A549 (cell line): ENCODE data around the gene ACADSB. TPM values are rescaled to one million over a fixed set of nuclear protein-coding genes. Genes with fewer than 3 reads are reported as not detected.

Experiments used
- ATAC-seq, 2 experiments: fragments of 200-7000 bp in 1 of 2; fragments of >200 bp in 1 of 2; cut with Nextera tagmentation in 1 of 2; cut with Tn5 transposase in 1 of 2; 3 replicates each; pipeline versions ENCODE4 v1.8.0 to v1.9.1; 2018 to 2020; ENCODE audit warnings: mild to moderate bottlenecking in 1 of 2, moderate library complexity in 1 of 2
- CTCF ChIA-PET: fragments of 300-600 bp; sonication (Branson Sonifier 250); formaldehyde crosslinking; extraction: SDS; loops from one replicate; lab custom pipeline; 2021; ENCODE audit warnings: antibody characterized with exemption, inconsistent platforms; lab: Yijun Ruan, JAX
- POLR2A ChIA-PET: fragments of 350-600 bp; formaldehyde crosslinking; extraction: SDS; loops from one replicate; lab custom pipeline; 2021; ENCODE audit warnings: antibody characterized with exemption, inconsistent platforms; lab: Yijun Ruan, JAX
- DNase-seq, 2 experiments: peaks; one replicate each; pipeline versions ENCODE4 v3.0.0 to v3.0.0-alpha.2; 2011 to 2016; ENCODE audit warnings: low read depth in 1 of 2, low spot score in 1 of 2
- FAIRE-seq: peaks from 2 replicates; lab custom pipeline; 2011; peaks lifted over from hg19 to GRCh38; lab: Jason Lieb, UNC
- H3K27ac ChIP-seq, 2 experiments: fragments of >200 bp; sonication (Bioruptor Twin); formaldehyde crosslinking; 3 replicates each; pipeline ENCODE4 v1.5.1; 2016 to 2017
- H3K4me1 ChIP-seq: fragments of >200 bp; sonication (Bioruptor Twin); formaldehyde crosslinking; 3 replicates; pipeline ENCODE4 v1.6.1; 2016
- H3K4me2 ChIP-seq: fragments of >200 bp; sonication (Bioruptor Twin); formaldehyde crosslinking; 3 replicates; pipeline ENCODE4 v1.6.1; 2016
- H3K4me3 ChIP-seq: fragments of >200 bp; sonication (Bioruptor Twin); formaldehyde crosslinking; 3 replicates; pipeline ENCODE4 v1.5.1; 2016
- H3K9me3 ChIP-seq: fragments of >200 bp; sonication (Bioruptor Twin); formaldehyde crosslinking; 3 replicates; pipeline ENCODE4 v1.6.1; 2016
- ATOH8 ChIP-seq: fragments of 250-450 bp; sonication (Bioruptor Pico); IDR thresholded peaks from 2 replicates; pipeline ENCODE4 v1.5.0; 2020; ENCODE audit warnings: low read depth, mild to moderate bottlenecking, moderate library complexity
- CBX8 ChIP-seq: fragments of 200-600 bp; sonication (generic); IDR thresholded peaks from 2 replicates; pipeline ENCODE4 v1.6.1; 2016
- CEBPB ChIP-seq, 2 experiments: fragments of >200 bp in 1 of 2; sonication (Bioruptor Twin) in 1 of 2; formaldehyde crosslinking in 1 of 2; IDR thresholded peaks; 2 replicates each; pipeline ENCODE4 v1.6.1; 2012 to 2016
- EHF ChIP-seq: fragments of 250-450 bp; sonication (Bioruptor Pico); IDR thresholded peaks from 2 replicates; pipeline ENCODE4 v1.5.0; 2020; ENCODE audit warnings: mild to moderate bottlenecking
- EHMT2 ChIP-seq: fragments of 200-600 bp; sonication (generic); IDR thresholded peaks from 2 replicates; pipeline ENCODE4 v1.6.1; 2016; ENCODE audit warnings: antibody characterized with exemption, low read depth, mild to moderate bottlenecking, moderate library complexity
- EP300 ChIP-seq, 2 experiments: fragments of >200 bp; sonication (Bioruptor Twin); formaldehyde crosslinking; IDR thresholded peaks; 2 replicates in 1 of 2; 3 replicates in 1 of 2; pipeline ENCODE4 v1.6.1; 2016 to 2017
- FOSB ChIP-seq: fragments of 250-450 bp; sonication (Bioruptor Pico); IDR thresholded peaks from 2 replicates; pipeline ENCODE4 v1.5.0; 2020; ENCODE audit warnings: mild to moderate bottlenecking, moderate library complexity
- FOXS1 ChIP-seq: fragments of 250-450 bp; sonication (Bioruptor Pico); IDR thresholded peaks from 2 replicates; pipeline ENCODE4 v1.5.0; 2020; ENCODE audit warnings: mild to moderate bottlenecking, moderate library complexity
- HDAC2 ChIP-seq: fragments of 200-600 bp; sonication (generic); IDR thresholded peaks from 2 replicates; pipeline ENCODE4 v1.6.1; 2016
- HES2 ChIP-seq: fragments of >200 bp; sonication (Bioruptor Twin); formaldehyde crosslinking; IDR thresholded peaks from 2 replicates; pipeline ENCODE4 v1.6.1; 2016
- HEYL ChIP-seq: fragments of 250-450 bp; sonication (Bioruptor Pico); IDR thresholded peaks from 2 replicates; pipeline ENCODE4 v1.8.0; 2021; ENCODE audit warnings: mild to moderate bottlenecking, moderate library complexity
- HOXA7 ChIP-seq: fragments of 250-450 bp; sonication (Bioruptor Pico); IDR thresholded peaks from 2 replicates; pipeline ENCODE4 v1.5.0; 2020; ENCODE audit warnings: mild to moderate bottlenecking, moderate library complexity
- HOXB5 ChIP-seq: fragments of 250-450 bp; sonication (Bioruptor Pico); IDR thresholded peaks from 2 replicates; pipeline ENCODE4 v1.5.0; 2020; ENCODE audit warnings: mild to moderate bottlenecking, moderate library complexity
- JUNB ChIP-seq: fragments of >200 bp; sonication (Bioruptor Twin); formaldehyde crosslinking; IDR thresholded peaks from 2 replicates; pipeline ENCODE4 v1.6.1; 2016
- KDM5A ChIP-seq: fragments of 200-600 bp; sonication (generic); IDR thresholded peaks from 2 replicates; pipeline ENCODE4 v1.6.1; 2016; ENCODE audit warnings: antibody characterized with exemption, mild to moderate bottlenecking
- MAFK ChIP-seq: fragments of 450-650 bp; IDR thresholded peaks from 2 replicates; pipeline ENCODE4 v1.6.1; 2014; ENCODE audit not compliant: partially characterized antibody
- MYC ChIP-seq: IDR thresholded peaks from 2 replicates; pipeline ENCODE4 v1.6.1; 2012; ENCODE audit warnings: mild to moderate bottlenecking, inconsistent platforms, low read length, improper control_type of control experiment, borderline replicate concordance
- NFE2L2 ChIP-seq: fragments of 150-350 bp; conservative IDR thresholded peaks from 2 replicates; pipeline ENCODE4 v1.6.1; 2014; ENCODE audit warnings: low read length
- NPAS2 ChIP-seq: fragments of 250-450 bp; sonication (Bioruptor Pico); IDR thresholded peaks from 2 replicates; pipeline ENCODE4 v1.8.0; 2022; ENCODE audit warnings: mild to moderate bottlenecking, moderate library complexity, borderline replicate concordance
- NR3C1 ChIP-seq: fragments of >200 bp; sonication (Bioruptor Twin); formaldehyde crosslinking; IDR thresholded peaks from 3 replicates; pipeline ENCODE4 v1.6.1; 2017
- POLR2AphosphoS2 ChIP-seq: conservative IDR thresholded peaks from 2 replicates; pipeline ENCODE4 v1.6.1; 2012; ENCODE audit warnings: low read length, improper control_type of control experiment, inconsistent platforms
- RAD21 ChIP-seq, 2 experiments: fragments of >200 bp in 1 of 2; sonication (Bioruptor Twin) in 1 of 2; formaldehyde crosslinking in 1 of 2; IDR thresholded peaks in 1 of 2; conservative IDR thresholded peaks in 1 of 2; 2 replicates in 1 of 2; 3 replicates in 1 of 2; pipeline ENCODE4 v1.6.1; 2012 to 2018; ENCODE audit warnings: inconsistent platforms in 1 of 2
- RCOR1 ChIP-seq: fragments of 150-350 bp; IDR thresholded peaks from 2 replicates; pipeline ENCODE4 v1.6.1; 2014; ENCODE audit warnings: antibody characterized with exemption, low read length, low read depth
- RFX5 ChIP-seq: fragments of 450-650 bp; IDR thresholded peaks from 2 replicates; pipeline ENCODE4 v1.7.1; 2014; ENCODE audit warnings: antibody characterized with exemption, mild to moderate bottlenecking, moderate library complexity
- SMC3 ChIP-seq: fragments of >200 bp; sonication (Bioruptor Twin); formaldehyde crosslinking; IDR thresholded peaks from 3 replicates; pipeline ENCODE4 v1.6.1; 2018; ENCODE audit warnings: inconsistent platforms
- SREBF2 ChIP-seq: fragments of 450-650 bp; IDR thresholded peaks from 2 replicates; pipeline ENCODE4 v1.6.1; 2014; ENCODE audit warnings: mild to moderate bottlenecking, moderate library complexity
- TFCP2L1 ChIP-seq: fragments of 250-450 bp; sonication (Bioruptor Pico); IDR thresholded peaks from 2 replicates; pipeline ENCODE4 v1.5.0; 2021; ENCODE audit warnings: mild to moderate bottlenecking
- ZFP36 ChIP-seq: fragments of 450-650 bp; IDR thresholded peaks from 2 replicates; pipeline ENCODE4 v1.6.1; 2014; ENCODE audit warnings: borderline replicate concordance; ENCODE audit not compliant: partially characterized antibody
- WGBS: methylation state at CpG from one replicate; pipeline ENCODE4 v1.1.6; 2017; ENCODE audit errors: missing lambda C conversion rate; 5-methylcytosine and 5-hydroxymethylcytosine counted together
- polyA plus RNA-seq, 4 experiments: library from polyadenylated mRNA; depleted of rRNA in 3 of 4; stranded (reverse); fragments of >200 nt; fragmentation: RNase III in 1 of 4; extraction: RNeasy Plus Mini Kit Qiagen cat#74134 plus additional on column Dnase treatment in 1 of 4; gene quantifications; 2 replicates in 3 of 4; 3 replicates in 1 of 4; pipeline ENCODE4 v1.2.3, GENCODE V29; 2011 to 2017
- TF ChIP-seq, protein P1 (sequence below): IDR thresholded peaks from 2 replicates; pipeline ENCODE4 v1.6.1; 2012
- TF ChIP-seq, protein P2 (sequence below): IDR thresholded peaks from 2 replicates; pipeline ENCODE4 v1.6.1; 2012

Gene ACADSB
- polyA plus RNA-seq, 2 of the 4 experiments (the other 2 are of a cell fraction) = 8.5 to 18.5 TPM

DNA sequence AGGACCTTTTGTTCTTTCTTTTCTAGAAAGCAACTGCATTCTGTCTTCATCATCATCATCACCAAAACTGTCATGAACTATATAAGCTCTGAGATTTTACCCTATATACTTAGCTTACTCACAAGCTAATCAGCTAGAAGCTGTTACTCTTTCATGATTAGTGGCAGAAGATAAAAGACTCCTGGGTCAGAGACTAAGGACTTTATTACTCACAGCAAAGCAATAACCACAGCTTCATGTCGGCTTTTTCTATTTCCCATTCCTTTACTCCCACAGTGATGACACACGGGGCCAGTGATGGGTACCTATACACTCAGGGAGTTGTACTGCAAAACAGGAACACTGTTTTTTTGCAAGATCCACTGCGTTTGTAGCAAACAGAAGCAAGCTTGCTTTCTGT, 46.4 kb upstream of the ACADSB start:
- FAIRE-seq (no peak), DNase-seq (no peak), ATAC-seq (no peak)
- WGBS = 17% methylated on average over 3 of the region's 3 CpGs
- POLR2A ChIA-PET = interaction anchor here (0.7 kb wide), 1 partner anchor 8 kb away, joined by 3 read pairs; the partner anchor contains the start of gene C10orf88
- Histone ChIP-seq H3K4me1 (no peaks in the 10 kb centered on the region), H3K9me3 (peaks cover 30% of the 10 kb centered on the region), H3K4me2 (no peak overlapping the region), H3K4me3 (no peak overlapping the region)
- CTCF ChIA-PET = interaction anchor here (1.1 kb wide), 1 partner anchor 18 kb away, joined by 5 read pairs; the partner anchor contains the start of gene PSTK
- TF ChIP-seq NFE2L2 (no peak), RFX5 (no peak), CBX8 (no peak), ZFP36 (no peak), EP300 (IDR thresholded peaks at IDR 0.05) (no peak), CEBPB (IDR thresholded peaks at IDR 0.05) (no peak), EHMT2 (no peak), HES2 (no peak), HOXB5 (CRISPR knock-in tag) (no peak), MAFK (no peak), MYC (no peak), FOXS1 (CRISPR knock-in tag) (no peak), SMC3 (no peak), HEYL (CRISPR knock-in tag) (no peak), RCOR1 (no peak), POLR2AphosphoS2 (no peak), JUNB (no peak), NPAS2 (no peak), EHF (CRISPR knock-in tag) (no peak)
- TF ChIP-seq, all 56 proteins: peak for 0
- no peak overlapping the region for H3K27ac ChIP-seq

DNA sequence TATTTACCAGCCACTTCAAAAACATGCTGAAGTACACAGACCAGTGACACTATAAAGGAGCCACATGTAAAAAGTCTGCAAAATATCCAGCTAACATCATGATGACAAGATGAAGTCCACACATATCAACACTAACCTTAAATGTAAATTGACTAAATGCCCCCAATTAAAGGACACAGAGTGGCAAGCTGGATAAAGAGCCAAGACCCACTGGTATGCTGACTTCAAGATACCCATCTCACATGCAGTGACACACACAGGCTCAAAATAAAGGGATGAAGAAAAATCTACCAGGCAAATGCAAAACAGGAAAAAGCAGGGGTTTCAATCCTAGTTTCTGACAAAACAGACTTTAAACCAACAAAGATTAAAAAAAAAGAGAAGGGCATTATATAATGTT, 41.9 kb upstream of the ACADSB start:
- H3K4me1 ChIP-seq = no peaks in the 10 kb centered on the region
- FAIRE-seq (no peak), DNase-seq (no peak), ATAC-seq (no peak)
- peaks cover 43% of the 10 kb centered on the region for H3K9me3 ChIP-seq
- no peak overlapping the region for H3K4me3 ChIP-seq
- H3K27ac ChIP-seq = no peak overlapping the region
- CTCF ChIA-PET = interaction anchor here (1.4 kb wide), 1 partner anchor 12 kb away, joined by 3 read pairs; no protein-coding TSS in a partner anchor
- POLR2A ChIA-PET = no interaction called here
- no peak overlapping the region for H3K4me2 ChIP-seq
- no peak for TF ChIP-seq TFCP2L1 (CRISPR knock-in tag)
- no peak for TF ChIP-seq FOSB (CRISPR knock-in tag)
- no peak for TF ChIP-seq HEYL (CRISPR knock-in tag)
- TF ChIP-seq SREBF2 = no peak
- TF ChIP-seq, protein P1, sequence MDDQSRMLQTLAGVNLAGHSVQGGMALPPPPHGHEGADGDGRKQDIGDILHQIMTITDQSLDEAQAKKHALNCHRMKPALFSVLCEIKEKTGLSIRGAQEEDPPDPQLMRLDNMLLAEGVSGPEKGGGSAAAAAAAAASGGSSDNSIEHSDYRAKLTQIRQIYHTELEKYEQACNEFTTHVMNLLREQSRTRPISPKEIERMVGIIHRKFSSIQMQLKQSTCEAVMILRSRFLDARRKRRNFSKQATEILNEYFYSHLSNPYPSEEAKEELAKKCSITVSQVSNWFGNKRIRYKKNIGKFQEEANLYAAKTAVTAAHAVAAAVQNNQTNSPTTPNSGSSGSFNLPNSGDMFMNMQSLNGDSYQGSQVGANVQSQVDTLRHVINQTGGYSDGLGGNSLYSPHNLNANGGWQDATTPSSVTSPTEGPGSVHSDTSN = no peak
- TF ChIP-seq NR3C1 = no peak
- TF ChIP-seq MAFK = no peak
- TF ChIP-seq, protein P2, sequence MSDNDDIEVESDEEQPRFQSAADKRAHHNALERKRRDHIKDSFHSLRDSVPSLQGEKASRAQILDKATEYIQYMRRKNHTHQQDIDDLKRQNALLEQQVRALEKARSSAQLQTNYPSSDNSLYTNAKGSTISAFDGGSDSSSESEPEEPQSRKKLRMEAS = no peak
- TF ChIP-seq KDM5A = no peak
- no peak for TF ChIP-seq HOXA7 (CRISPR knock-in tag)
- no peak for TF ChIP-seq NPAS2
- TF ChIP-seq HDAC2 = no peak
- no peak for TF ChIP-seq RAD21 (conservative IDR thresholded peaks at IDR 0.05 in 1 of 2, IDR thresholded peaks at IDR 0.05 in 1 of 2)
- no peak for TF ChIP-seq SMC3
- no peak for TF ChIP-seq ATOH8 (CRISPR knock-in tag)
